CD4-positive, alpha-beta T cell treated with Interleukin-6 for 4 hours (primary cell): ENCODE measurements around the gene SLC29A2.
A peak's percentile ranks its signal among the peaks of the same experiment; 100 is the strongest.

Experiments
- DNase-seq: peaks from one replicate; pipeline ENCODE4 v3.0.0-alpha.2; 2020; ENCODE audit warnings: mixed read lengths

Gene SLC29A2

GRCh38 chr11:66347425-66348276 lies 23.9 kb downstream of the SLC29A2 start, which contains the start of gene B4GAT1:
Gene B4GAT1 (minus strand): TSS chr11:66347629. CDS start chr11:66347545, 84 bp downstream.
- peak; percentile 81 for DNase-seq

GRCh38 chr11:66346476-66347424 lies 24.8 kb downstream of the SLC29A2 start:
- no peak for DNase-seq

GRCh38 chr11:66345316-66345649 lies 26.3 kb downstream of the SLC29A2 start:
- DNase-seq = no peak

- peak; percentile 98 for DNase-seq
These were observed 26.8 kb downstream of the SLC29A2 start, which contains the start of gene BRMS1 for GRCh38 chr11:66344550-66345315. Gene BRMS1 (minus strand): TSS chr11:66345104. CDS start chr11:66342234, 2,870 bp downstream.

- no peak for DNase-seq
These were observed 28.4 kb downstream of the SLC29A2 start for GRCh38 chr11:66343176-66343575.

- no peak for DNase-seq
These were observed 29.9 kb downstream of the SLC29A2 start for GRCh38 chr11:66341502-66342126.

- DNase-seq = no peak
These were observed 30.7 kb downstream of the SLC29A2 start for GRCh38 chr11:66340596-66341501.

- no peak for DNase-seq
These were observed 31.7 kb downstream of the SLC29A2 start for GRCh38 chr11:66339686-66340483.

- DNase-seq = no peak
These were observed 32.3 kb downstream of the SLC29A2 start for GRCh38 chr11:66339162-66339675.

GRCh38 chr11:66338276-66339161 lies 33.0 kb downstream of the SLC29A2 start:
- no peak for DNase-seq

- no peak for DNase-seq
These were observed 34.3 kb downstream of the SLC29A2 start for GRCh38 chr11:66337103-66337899.

- peak; percentile 40 for DNase-seq
These were observed 35.1 kb downstream of the SLC29A2 start, which contains the start of gene RIN1 for GRCh38 chr11:66336234-66337102. Gene RIN1 (minus strand): TSS chr11:66336434. CDS start chr11:66336402, 32 bp downstream.

GRCh38 chr11:66335531-66336233 lies 35.9 kb downstream of the SLC29A2 start:
- no peak for DNase-seq

- no peak for DNase-seq
These were observed 36.7 kb downstream of the SLC29A2 start for GRCh38 chr11:66334605-66335442.
